ENCODE results near the gene P2RY14. TPM values are rescaled to one million over a fixed set of nuclear protein-coding genes. Genes with fewer than 3 reads are reported as not detected.
"Not testable (repeated sequence)": the region's sequence is repeated elsewhere in the genome, so short reads cannot be mapped to it uniquely, and the experiment has no call there.

The P2RY14 gene
- total RNA-seq, 1 experiment from 2014 or later: not detected

DNA sequence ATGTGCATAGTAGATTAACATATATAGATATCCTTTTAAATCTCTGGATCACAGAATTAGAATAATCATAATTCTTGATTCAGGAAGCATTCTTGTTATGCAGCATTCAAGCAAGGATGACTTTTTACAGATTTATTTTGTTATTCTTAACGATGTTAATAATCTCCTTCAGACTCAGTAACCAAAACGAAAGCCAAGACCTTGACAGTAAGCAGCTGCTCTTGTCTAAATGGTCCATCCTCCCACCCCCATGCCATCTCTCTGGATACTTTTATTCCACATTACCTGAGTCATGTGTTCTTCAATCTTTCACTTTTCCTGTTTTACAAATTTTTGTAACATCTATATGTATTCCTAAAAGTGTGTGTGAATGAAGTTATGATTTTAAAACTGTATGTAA is 42.0 kb downstream of the P2RY14 start:
- no peaks in the 10 kb centered on the region for H3K4me1 Mint-ChIP-seq (ENCODE audit: low read depth, unreplicated experiment)
- no peaks in the 10 kb centered on the region for H3K9me3 Mint-ChIP-seq (ENCODE audit: unreplicated experiment)
- Histone ChIP-seq H3K4me1 (no peaks in the 10 kb centered on the region), H3K27me3 (replicated peaks; ENCODE audit: control insufficient read depth, insufficient read depth, low read length) (no peaks in the 10 kb centered on the region), H3K4me3 (ENCODE audit: low read depth, low read length) (no peak overlapping the region), H3K36me3 (ENCODE audit: control insufficient read depth, insufficient read depth, low read length) (no peaks in the 10 kb centered on the region), H3K9me3 (no peaks in the 10 kb centered on the region)
- ChIA-PET POLR2A (no interaction called here), CTCF (no interaction called here)
- H3K4me3 Mint-ChIP-seq (ENCODE audit: unreplicated experiment): no peak overlapping the region
- intact Hi-C loops (cut with micrococcal nuclease; ENCODE audit: unreplicated experiment): no loop called here
- H3K27ac Mint-ChIP-seq (ENCODE audit: unreplicated experiment): no peak overlapping the region
- TF ChIP-seq, protein P1, sequence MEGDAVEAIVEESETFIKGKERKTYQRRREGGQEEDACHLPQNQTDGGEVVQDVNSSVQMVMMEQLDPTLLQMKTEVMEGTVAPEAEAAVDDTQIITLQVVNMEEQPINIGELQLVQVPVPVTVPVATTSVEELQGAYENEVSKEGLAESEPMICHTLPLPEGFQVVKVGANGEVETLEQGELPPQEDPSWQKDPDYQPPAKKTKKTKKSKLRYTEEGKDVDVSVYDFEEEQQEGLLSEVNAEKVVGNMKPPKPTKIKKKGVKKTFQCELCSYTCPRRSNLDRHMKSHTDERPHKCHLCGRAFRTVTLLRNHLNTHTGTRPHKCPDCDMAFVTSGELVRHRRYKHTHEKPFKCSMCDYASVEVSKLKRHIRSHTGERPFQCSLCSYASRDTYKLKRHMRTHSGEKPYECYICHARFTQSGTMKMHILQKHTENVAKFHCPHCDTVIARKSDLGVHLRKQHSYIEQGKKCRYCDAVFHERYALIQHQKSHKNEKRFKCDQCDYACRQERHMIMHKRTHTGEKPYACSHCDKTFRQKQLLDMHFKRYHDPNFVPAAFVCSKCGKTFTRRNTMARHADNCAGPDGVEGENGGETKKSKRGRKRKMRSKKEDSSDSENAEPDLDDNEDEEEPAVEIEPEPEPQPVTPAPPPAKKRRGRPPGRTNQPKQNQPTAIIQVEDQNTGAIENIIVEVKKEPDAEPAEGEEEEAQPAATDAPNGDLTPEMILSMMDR (IDR thresholded peaks at IDR 0.05; ENCODE audit: insufficient read depth in 1 of 2, low read depth in 1 of 2, low read length in 1 of 2, severe bottlenecking in 1 of 2, unreplicated experiment in 1 of 2): no peak
- H3K36me3 Mint-ChIP-seq (ENCODE audit: insufficient read depth, unreplicated experiment): no peaks in the 10 kb centered on the region
- BruUV-seq (replicated peaks): no TSS peak
- H3K27me3 Mint-ChIP-seq (ENCODE audit: insufficient read depth, unreplicated experiment): no peaks in the 10 kb centered on the region
- DNase-seq: no peak

DNA sequence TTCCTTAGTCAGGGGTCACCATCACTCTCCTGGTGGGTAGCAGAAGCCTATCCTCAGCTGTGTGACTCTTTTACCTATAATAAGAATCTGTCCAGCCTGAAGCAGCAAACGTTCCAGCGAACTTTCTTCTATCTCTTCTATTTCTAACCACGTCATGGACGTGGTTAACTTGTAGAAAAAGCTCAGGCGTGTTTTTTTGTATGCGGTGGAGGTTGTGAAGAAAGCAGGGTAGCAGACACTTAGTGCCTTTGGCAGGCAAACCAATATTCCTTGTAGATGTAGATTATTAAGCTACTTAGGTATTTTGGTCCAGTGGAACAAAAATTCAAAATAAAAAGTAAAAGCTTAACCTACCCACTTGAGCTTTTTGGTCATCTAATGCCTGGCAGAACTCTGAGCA is 43.5 kb downstream of the P2RY14 start:
- CTCF ChIA-PET: interaction anchor here (0.7 kb wide), 1 partner anchor 191 kb away, joined by 3 read pairs; no protein-coding TSS in a partner anchor
- POLR2A ChIA-PET: no interaction called here

DNA sequence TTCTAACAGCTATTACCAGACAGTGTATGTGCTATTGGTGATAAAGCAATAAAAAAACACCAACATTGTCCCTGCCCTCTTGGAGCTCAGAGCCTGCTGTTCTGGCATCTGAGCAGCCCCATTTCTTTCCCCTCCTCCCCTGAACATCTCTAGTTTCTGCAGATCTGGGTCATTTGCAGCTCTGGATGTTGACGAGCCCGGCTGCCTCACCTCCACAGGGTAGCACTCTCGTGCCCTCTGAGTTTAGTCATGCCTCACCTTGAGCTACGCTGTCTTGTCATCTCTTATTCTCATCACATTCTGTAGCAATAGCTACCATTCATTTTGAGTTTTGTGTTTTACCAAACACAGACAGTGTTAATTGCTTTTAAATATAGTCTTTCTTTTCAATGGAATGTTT is 45.4 kb downstream of the P2RY14 start:
- H3K4me1 Mint-ChIP-seq (ENCODE audit: low read depth, unreplicated experiment): peaks cover 7% of the 10 kb centered on the region
- no peaks in the 10 kb centered on the region for H3K27me3 Mint-ChIP-seq (ENCODE audit: insufficient read depth, unreplicated experiment)
- H3K9me3 Mint-ChIP-seq (ENCODE audit: unreplicated experiment): no peaks in the 10 kb centered on the region
- no peak overlapping the region for H3K27ac Mint-ChIP-seq (ENCODE audit: unreplicated experiment)
- TF ChIP-seq, protein P1 (IDR thresholded peaks at IDR 0.05; ENCODE audit: insufficient read depth in 1 of 2, low read depth in 1 of 2, low read length in 1 of 2, severe bottlenecking in 1 of 2, unreplicated experiment in 1 of 2): no peak
- H3K4me3 Mint-ChIP-seq (ENCODE audit: unreplicated experiment): no peak overlapping the region
- ChIA-PET POLR2A (no interaction called here), CTCF (no interaction called here)
- no TSS peak for BruUV-seq (replicated peaks)
- Histone ChIP-seq H3K27me3 (replicated peaks; ENCODE audit: control insufficient read depth, insufficient read depth, low read length) (no peaks in the 10 kb centered on the region), H3K4me3 (ENCODE audit: low read depth, low read length) (no peak overlapping the region), H3K36me3 (ENCODE audit: control insufficient read depth, insufficient read depth, low read length) (no peaks in the 10 kb centered on the region), H3K9me3 (no peaks in the 10 kb centered on the region), H3K4me1 (peaks cover 5% of the 10 kb centered on the region)
- no peaks in the 10 kb centered on the region for H3K36me3 Mint-ChIP-seq (ENCODE audit: insufficient read depth, unreplicated experiment)
- intact Hi-C loops (cut with micrococcal nuclease; ENCODE audit: unreplicated experiment): no loop called here
- DNase-seq: no peak

More for the DNA sequence above, 43.5 kb downstream of the P2RY14 start:
- intact Hi-C loops (cut with micrococcal nuclease; ENCODE audit: unreplicated experiment): no loop called here
- DNase-seq: no peak
- BruUV-seq (replicated peaks): no TSS peak
- H3K4me3 Mint-ChIP-seq (ENCODE audit: unreplicated experiment): no peak overlapping the region
- H3K36me3 Mint-ChIP-seq (ENCODE audit: insufficient read depth, unreplicated experiment): no peaks in the 10 kb centered on the region
- Histone ChIP-seq H3K36me3 (ENCODE audit: control insufficient read depth, insufficient read depth, low read length) (no peaks in the 10 kb centered on the region), H3K4me1 (no peaks in the 10 kb centered on the region), H3K27me3 (replicated peaks; ENCODE audit: control insufficient read depth, insufficient read depth, low read length) (no peaks in the 10 kb centered on the region), H3K9me3 (no peaks in the 10 kb centered on the region), H3K4me3 (ENCODE audit: low read depth, low read length) (no peak overlapping the region)
- H3K9me3 Mint-ChIP-seq (ENCODE audit: unreplicated experiment): no peaks in the 10 kb centered on the region
- H3K4me1 Mint-ChIP-seq (ENCODE audit: low read depth, unreplicated experiment): no peaks in the 10 kb centered on the region
- TF ChIP-seq, protein P1 (IDR thresholded peaks at IDR 0.05; ENCODE audit: insufficient read depth in 1 of 2, low read depth in 1 of 2, low read length in 1 of 2, severe bottlenecking in 1 of 2, unreplicated experiment in 1 of 2): no peak
- no peak overlapping the region for H3K27ac Mint-ChIP-seq (ENCODE audit: unreplicated experiment)
- no peaks in the 10 kb centered on the region for H3K27me3 Mint-ChIP-seq (ENCODE audit: insufficient read depth, unreplicated experiment)

DNA sequence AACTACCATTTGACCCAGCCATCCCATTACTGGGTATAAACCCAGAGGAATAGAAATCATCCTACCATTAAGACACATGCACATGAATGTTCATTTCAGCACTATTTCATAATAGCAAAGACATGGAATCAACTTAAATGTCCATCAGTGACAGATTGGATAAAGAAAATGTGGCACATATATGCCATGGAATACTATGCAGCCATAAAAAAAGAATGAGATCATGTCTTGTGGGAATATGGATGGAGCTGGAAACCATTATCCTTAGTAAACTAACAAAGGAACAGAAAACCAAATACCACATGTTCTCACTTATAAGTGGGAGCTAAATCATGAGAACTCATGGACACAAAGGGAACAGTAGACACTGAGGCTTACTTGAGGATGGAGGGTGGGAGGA is 45.9 kb downstream of the P2RY14 start:
- H3K4me1 ChIP-seq: peaks cover 11% of the 10 kb centered on the region
- not testable (repeated sequence) for BruUV-seq (replicated peaks); H3K27ac Mint-ChIP-seq (ENCODE audit: unreplicated experiment)

More for the DNA sequence above, 45.9 kb downstream of the P2RY14 start:
- peaks cover 13% of the 10 kb centered on the region for H3K4me1 Mint-ChIP-seq (ENCODE audit: low read depth, unreplicated experiment)
- H3K9me3 ChIP-seq; CTCF ChIA-PET; H3K36me3 Mint-ChIP-seq (ENCODE audit: insufficient read depth, unreplicated experiment); H3K9me3 Mint-ChIP-seq (ENCODE audit: unreplicated experiment); H3K36me3 ChIP-seq (ENCODE audit: control insufficient read depth, insufficient read depth, low read length); H3K4me3 ChIP-seq (ENCODE audit: low read depth, low read length); H3K27me3 ChIP-seq (replicated peaks; ENCODE audit: control insufficient read depth, insufficient read depth, low read length); intact Hi-C loops (cut with micrococcal nuclease; ENCODE audit: unreplicated experiment); H3K27me3 Mint-ChIP-seq (ENCODE audit: insufficient read depth, unreplicated experiment); POLR2A ChIA-PET; DNase-seq; H3K4me3 Mint-ChIP-seq (ENCODE audit: unreplicated experiment): not testable (repeated sequence)
